HG03342 (cell line): Measurements from ENCODE around the gene NEU4.

Experiments used
- ATAC-seq: cut with Tn5 transposase; IDR thresholded peaks from one replicate; pipeline ENCODE4 v1.9.1; 2021; ENCODE audit warnings: mild to moderate bottlenecking, moderate library complexity; ENCODE audit not compliant: unreplicated experiment

The NEU4 gene

GRCh38 chr2:241860184-241861078 lies 51.4 kb downstream of the NEU4 start:
- ATAC-seq = no peak

- ATAC-seq = no peak
These were observed 52.3 kb downstream of the NEU4 start for GRCh38 chr2:241861264-241861663.

- ATAC-seq = no peak
These were observed 53.1 kb downstream of the NEU4 start for GRCh38 chr2:241862093-241862492.

GRCh38 chr2:241862775-241863535 lies 54.0 kb downstream of the NEU4 start:
- no peak for ATAC-seq

GRCh38 chr2:241863536-241863954 lies 54.6 kb downstream of the NEU4 start:
- ATAC-seq = no peak

- no peak for ATAC-seq
These were observed 55.3 kb downstream of the NEU4 start for GRCh38 chr2:241864168-241864849.

GRCh38 chr2:241864850-241865213 lies 55.8 kb downstream of the NEU4 start:
- no peak for ATAC-seq

- no peak for ATAC-seq
These were observed 56.5 kb downstream of the NEU4 start for GRCh38 chr2:241865416-241865956.

- no peak for ATAC-seq
These were observed 57.2 kb downstream of the NEU4 start for GRCh38 chr2:241865957-241866789.
